ENCODE data around the gene IKZF1.

GRCh38 chr7:50336894-50337703 is 32.6 kb downstream of the IKZF1 start:
- TF ChIP-seq POLR2A (IDR thresholded peaks at IDR 0.05) (no peak), CTCF (IDR thresholded peaks at IDR 0.05) (no peak), POLR2AphosphoS5 (IDR thresholded peaks at IDR 0.05) (no peak), EP300 (IDR thresholded peaks at IDR 0.05) (no peak)
